K562 (cell line): ENCODE data around the gene RNF40. TPM values are rescaled to one million over a fixed set of nuclear protein-coding genes. Genes with fewer than 3 reads are reported as not detected.
A peak's percentile ranks its signal among the peaks of the same experiment; 100 is the strongest.

Experiments used
- BCL6 ChIP-seq: fragments of 250-450 bp; sonication (Bioruptor Pico); IDR thresholded peaks from 2 replicates; pipeline ENCODE4 v1.4.0; 2020
- KLF6 ChIP-seq: fragments of 250-450 bp; sonication (Bioruptor Pico); IDR thresholded peaks from 2 replicates; pipeline ENCODE4 v1.4.0; 2020; ENCODE audit warnings: mild to moderate bottlenecking, moderate library complexity, borderline replicate concordance
- MBD2 ChIP-seq: sonication (generic); IDR thresholded peaks from 2 replicates; pipeline ENCODE4 v1.6.1; 2016; ENCODE audit warnings: low read depth, borderline replicate concordance
- MEF2D ChIP-seq: conservative IDR thresholded peaks from 2 replicates; pipeline ENCODE4 v1.6.1; 2016; ENCODE audit warnings: low read depth, missing genetic modification characterization, missing compliant biosample characterization
- WHSC1 ChIP-seq: IDR thresholded peaks from one replicate; pipeline ENCODE4 v1.6.1; 2012; ENCODE audit warnings: low read length, control low read depth, inconsistent platforms
- ZFP1 ChIP-seq: fragments of 450-650 bp; formaldehyde crosslinking; IDR thresholded peaks from 2 replicates; pipeline ENCODE4 v1.4.0; 2020; ENCODE audit warnings: mild to moderate bottlenecking, mixed read lengths
- ZNF324 ChIP-seq: fragments of 250-450 bp; sonication (Bioruptor Pico); IDR thresholded peaks from 2 replicates; pipeline ENCODE4 v1.4.0; 2020; ENCODE audit warnings: mild to moderate bottlenecking
- ZNF668 ChIP-seq: fragments of 250-450 bp; sonication (Bioruptor Pico); IDR thresholded peaks from 2 replicates; pipeline ENCODE4 v1.8.0; 2022; ENCODE audit warnings: mild to moderate bottlenecking, inconsistent platforms
- polyA plus RNA-seq, 8 experiments: library from polyadenylated mRNA; depleted of rRNA in 4 of 8; stranded (reverse) in 5 of 8; unstranded in 3 of 8; fragments of >200 nt; fragmentation: Nextera tagmentation in 2 of 8; fragmentation: Illumina TruSeq in 1 of 8; extraction: Ambion mirVana in 2 of 8; extraction: Trizol in 1 of 8; gene quantifications; 2 replicates each; pipeline versions ENCODE4 v1.2.1 to v1.2.3, GENCODE V29; 2011 to 2014; ENCODE audit warnings: inconsistent platforms in 1 of 8, missing spikeins in 1 of 8
- total RNA-seq, 7 experiments: library from RNA; depleted of rRNA in 6 of 7; stranded (reverse); fragments of >200 nt in 6 of 7; fragmentation: Illumina TruSeq in 2 of 7; extraction: Trizol in 2 of 7; gene quantifications; 2 replicates each; pipeline versions ENCODE4 v1.2.1 to v1.2.3, GENCODE V29; 2011 to 2021; ENCODE audit warnings: low replicate concordance in 1 of 7
- TF ChIP-seq, protein P1 (sequence below), 3 experiments: IDR thresholded peaks in 2 of 3; conservative IDR thresholded peaks in 1 of 3; 2 replicates each; pipeline ENCODE4 v1.5.1; 2011 to 2012; ENCODE audit warnings: low read length in 3 of 3, mild to moderate bottlenecking in 3 of 3, control low read depth in 2 of 3, improper control_type of control experiment in 1 of 3, inconsistent platforms in 1 of 3, low read depth in 1 of 3, mixed read lengths in 1 of 3, moderate library complexity in 1 of 3; ENCODE audit not compliant: insufficient read depth in 2 of 3
- TF ChIP-seq, protein P2 (sequence below): fragments of 450-650 bp; IDR thresholded peaks from 2 replicates; pipeline ENCODE4 v1.6.1; 2016; ENCODE audit warnings: borderline replicate concordance
- TF ChIP-seq, protein P3 (sequence below): fragments of 250-450 bp; sonication (Bioruptor Pico); IDR thresholded peaks from 2 replicates; pipeline ENCODE4 v1.5.0; 2022; ENCODE audit warnings: mild to moderate bottlenecking
- TF ChIP-seq, protein P4 (sequence below): fragments of 200-800 bp; sonication (Bioruptor generic); IDR thresholded peaks from 2 replicates; pipeline ENCODE4 v1.6.1; 2016; ENCODE audit warnings: missing genetic modification characterization, missing compliant biosample characterization
- TF ChIP-seq, protein P5 (sequence below): fragments of 450-650 bp; conservative IDR thresholded peaks from 2 replicates; pipeline ENCODE4 v1.6.1; 2016; ENCODE audit warnings: missing genetic modification characterization, low read depth, mild to moderate bottlenecking, missing compliant biosample characterization, moderate library complexity

The RNF40 gene
- total and polyA plus RNA-seq, 9 of the 15 experiments (the other 6 are each of a cell fraction or from before 2014, with no cell fraction given) = 6.2 to 129 (median 81.5) TPM

DNA sequence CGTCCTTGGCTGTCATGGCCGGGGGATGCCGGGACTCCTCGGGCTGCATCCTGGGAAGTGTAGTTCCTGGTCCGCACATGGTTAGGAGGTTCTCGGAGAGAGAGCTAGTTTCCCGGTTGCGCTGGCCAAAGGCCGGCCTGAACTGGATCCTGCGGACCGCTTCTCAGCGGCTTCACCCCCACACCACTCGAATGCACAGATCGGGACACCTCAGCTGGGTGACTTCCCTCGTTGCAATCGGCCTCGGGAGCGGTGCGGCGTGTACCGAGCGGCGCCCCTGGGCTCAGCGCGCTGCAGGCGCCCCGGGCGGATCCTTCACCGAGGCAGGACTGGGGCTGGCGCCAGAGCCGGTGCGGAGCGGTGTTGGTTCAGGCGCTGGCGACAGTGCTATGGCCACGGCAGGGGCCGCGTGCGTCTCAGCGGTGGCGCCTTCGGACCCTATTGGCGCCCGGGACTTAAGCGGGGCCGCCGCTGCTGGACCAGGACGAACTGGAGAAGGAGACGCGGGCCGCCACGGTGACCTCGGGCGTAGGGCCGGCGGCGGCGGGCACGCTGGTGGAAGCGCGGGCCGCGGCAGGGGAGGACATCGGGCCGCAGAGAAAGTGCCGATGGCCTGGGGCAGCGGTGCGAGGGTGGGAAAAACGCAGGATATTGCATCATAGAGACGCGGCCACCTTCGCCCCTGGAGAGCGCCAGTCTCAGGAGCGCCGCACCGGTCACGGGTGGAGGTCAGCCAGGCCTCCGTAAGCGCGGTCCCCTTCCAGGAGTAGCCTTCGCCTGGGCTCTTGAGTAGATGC, 13.5 kb downstream of the RNF40 start (continued):
- TF ChIP-seq ZNF324 (CRISPR knock-in tag) = 0 out of 2 replicates have a peak, but pooled peaks have one; percentile 54
- TF ChIP-seq, protein P1, sequence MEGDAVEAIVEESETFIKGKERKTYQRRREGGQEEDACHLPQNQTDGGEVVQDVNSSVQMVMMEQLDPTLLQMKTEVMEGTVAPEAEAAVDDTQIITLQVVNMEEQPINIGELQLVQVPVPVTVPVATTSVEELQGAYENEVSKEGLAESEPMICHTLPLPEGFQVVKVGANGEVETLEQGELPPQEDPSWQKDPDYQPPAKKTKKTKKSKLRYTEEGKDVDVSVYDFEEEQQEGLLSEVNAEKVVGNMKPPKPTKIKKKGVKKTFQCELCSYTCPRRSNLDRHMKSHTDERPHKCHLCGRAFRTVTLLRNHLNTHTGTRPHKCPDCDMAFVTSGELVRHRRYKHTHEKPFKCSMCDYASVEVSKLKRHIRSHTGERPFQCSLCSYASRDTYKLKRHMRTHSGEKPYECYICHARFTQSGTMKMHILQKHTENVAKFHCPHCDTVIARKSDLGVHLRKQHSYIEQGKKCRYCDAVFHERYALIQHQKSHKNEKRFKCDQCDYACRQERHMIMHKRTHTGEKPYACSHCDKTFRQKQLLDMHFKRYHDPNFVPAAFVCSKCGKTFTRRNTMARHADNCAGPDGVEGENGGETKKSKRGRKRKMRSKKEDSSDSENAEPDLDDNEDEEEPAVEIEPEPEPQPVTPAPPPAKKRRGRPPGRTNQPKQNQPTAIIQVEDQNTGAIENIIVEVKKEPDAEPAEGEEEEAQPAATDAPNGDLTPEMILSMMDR (IDR thresholded peaks at IDR 0.05 in 2 of 3, conservative IDR thresholded peaks at IDR 0.05 in 1 of 3; ENCODE audit: insufficient read depth in 2 of 3, low read depth in 1 of 3, low read length in 3 of 3) = 0 out of 6 replicates have a peak, but pooled peaks of 1 of the 3 experiments have one; percentile 4
- TF ChIP-seq, protein P2, sequence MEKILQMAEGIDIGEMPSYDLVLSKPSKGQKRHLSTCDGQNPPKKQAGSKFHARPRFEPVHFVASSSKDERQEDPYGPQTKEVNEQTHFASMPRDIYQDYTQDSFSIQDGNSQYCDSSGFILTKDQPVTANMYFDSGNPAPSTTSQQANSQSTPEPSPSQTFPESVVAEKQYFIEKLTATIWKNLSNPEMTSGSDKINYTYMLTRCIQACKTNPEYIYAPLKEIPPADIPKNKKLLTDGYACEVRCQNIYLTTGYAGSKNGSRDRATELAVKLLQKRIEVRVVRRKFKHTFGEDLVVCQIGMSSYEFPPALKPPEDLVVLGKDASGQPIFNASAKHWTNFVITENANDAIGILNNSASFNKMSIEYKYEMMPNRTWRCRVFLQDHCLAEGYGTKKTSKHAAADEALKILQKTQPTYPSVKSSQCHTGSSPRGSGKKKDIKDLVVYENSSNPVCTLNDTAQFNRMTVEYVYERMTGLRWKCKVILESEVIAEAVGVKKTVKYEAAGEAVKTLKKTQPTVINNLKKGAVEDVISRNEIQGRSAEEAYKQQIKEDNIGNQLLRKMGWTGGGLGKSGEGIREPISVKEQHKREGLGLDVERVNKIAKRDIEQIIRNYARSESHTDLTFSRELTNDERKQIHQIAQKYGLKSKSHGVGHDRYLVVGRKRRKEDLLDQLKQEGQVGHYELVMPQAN = peak; percentile 80; the same call in 1 of the 2 replicates
- TF ChIP-seq BCL6 (CRISPR knock-in tag) = 0 out of 2 replicates have a peak, but pooled peaks have one; percentile 7
- TF ChIP-seq KLF6 (CRISPR knock-in tag) = 0 out of 2 replicates have a peak, but pooled peaks have one; percentile 24
- TF ChIP-seq ZFP1 (CRISPR knock-in tag) = peak; percentile 70; the same call in 1 of the 2 replicates
- TF ChIP-seq ZNF668 (CRISPR knock-in tag) = no peak
- TF ChIP-seq, protein P3, sequence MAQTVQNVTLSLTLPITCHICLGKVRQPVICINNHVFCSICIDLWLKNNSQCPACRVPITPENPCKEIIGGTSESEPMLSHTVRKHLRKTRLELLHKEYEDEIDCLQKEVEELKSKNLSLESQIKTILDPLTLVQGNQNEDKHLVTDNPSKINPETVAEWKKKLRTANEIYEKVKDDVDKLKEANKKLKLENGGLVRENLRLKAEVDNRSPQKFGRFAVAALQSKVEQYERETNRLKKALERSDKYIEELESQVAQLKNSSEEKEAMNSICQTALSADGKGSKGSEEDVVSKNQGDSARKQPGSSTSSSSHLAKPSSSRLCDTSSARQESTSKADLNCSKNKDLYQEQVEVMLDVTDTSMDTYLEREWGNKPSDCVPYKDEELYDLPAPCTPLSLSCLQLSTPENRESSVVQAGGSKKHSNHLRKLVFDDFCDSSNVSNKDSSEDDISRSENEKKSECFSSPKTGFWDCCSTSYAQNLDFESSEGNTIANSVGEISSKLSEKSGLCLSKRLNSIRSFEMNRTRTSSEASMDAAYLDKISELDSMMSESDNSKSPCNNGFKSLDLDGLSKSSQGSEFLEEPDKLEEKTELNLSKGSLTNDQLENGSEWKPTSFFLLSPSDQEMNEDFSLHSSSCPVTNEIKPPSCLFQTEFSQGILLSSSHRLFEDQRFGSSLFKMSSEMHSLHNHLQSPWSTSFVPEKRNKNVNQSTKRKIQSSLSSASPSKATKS (CRISPR knock-in tag) = no peak
- no peak for TF ChIP-seq WHSC1
- TF ChIP-seq, protein P4, sequence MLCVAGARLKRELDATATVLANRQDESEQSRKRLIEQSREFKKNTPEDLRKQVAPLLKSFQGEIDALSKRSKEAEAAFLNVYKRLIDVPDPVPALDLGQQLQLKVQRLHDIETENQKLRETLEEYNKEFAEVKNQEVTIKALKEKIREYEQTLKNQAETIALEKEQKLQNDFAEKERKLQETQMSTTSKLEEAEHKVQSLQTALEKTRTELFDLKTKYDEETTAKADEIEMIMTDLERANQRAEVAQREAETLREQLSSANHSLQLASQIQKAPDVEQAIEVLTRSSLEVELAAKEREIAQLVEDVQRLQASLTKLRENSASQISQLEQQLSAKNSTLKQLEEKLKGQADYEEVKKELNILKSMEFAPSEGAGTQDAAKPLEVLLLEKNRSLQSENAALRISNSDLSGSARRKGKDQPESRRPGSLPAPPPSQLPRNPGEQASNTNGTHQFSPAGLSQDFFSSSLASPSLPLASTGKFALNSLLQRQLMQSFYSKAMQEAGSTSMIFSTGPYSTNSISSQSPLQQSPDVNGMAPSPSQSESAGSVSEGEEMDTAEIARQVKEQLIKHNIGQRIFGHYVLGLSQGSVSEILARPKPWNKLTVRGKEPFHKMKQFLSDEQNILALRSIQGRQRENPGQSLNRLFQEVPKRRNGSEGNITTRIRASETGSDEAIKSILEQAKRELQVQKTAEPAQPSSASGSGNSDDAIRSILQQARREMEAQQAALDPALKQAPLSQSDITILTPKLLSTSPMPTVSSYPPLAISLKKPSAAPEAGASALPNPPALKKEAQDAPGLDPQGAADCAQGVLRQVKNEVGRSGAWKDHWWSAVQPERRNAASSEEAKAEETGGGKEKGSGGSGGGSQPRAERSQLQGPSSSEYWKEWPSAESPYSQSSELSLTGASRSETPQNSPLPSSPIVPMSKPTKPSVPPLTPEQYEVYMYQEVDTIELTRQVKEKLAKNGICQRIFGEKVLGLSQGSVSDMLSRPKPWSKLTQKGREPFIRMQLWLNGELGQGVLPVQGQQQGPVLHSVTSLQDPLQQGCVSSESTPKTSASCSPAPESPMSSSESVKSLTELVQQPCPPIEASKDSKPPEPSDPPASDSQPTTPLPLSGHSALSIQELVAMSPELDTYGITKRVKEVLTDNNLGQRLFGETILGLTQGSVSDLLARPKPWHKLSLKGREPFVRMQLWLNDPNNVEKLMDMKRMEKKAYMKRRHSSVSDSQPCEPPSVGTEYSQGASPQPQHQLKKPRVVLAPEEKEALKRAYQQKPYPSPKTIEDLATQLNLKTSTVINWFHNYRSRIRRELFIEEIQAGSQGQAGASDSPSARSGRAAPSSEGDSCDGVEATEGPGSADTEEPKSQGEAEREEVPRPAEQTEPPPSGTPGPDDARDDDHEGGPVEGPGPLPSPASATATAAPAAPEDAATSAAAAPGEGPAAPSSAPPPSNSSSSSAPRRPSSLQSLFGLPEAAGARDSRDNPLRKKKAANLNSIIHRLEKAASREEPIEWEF = no peak
- TF ChIP-seq, protein P5, sequence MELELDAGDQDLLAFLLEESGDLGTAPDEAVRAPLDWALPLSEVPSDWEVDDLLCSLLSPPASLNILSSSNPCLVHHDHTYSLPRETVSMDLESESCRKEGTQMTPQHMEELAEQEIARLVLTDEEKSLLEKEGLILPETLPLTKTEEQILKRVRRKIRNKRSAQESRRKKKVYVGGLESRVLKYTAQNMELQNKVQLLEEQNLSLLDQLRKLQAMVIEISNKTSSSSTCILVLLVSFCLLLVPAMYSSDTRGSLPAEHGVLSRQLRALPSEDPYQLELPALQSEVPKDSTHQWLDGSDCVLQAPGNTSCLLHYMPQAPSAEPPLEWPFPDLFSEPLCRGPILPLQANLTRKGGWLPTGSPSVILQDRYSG = no peak
- TF ChIP-seq MBD2 = peak; percentile 69; the same call in 1 of the 2 replicates
- TF ChIP-seq MEF2D (tag) = no peak
